ENCODE measurements around the gene FOXRED2. TPM values are rescaled to one million over a fixed set of nuclear protein-coding genes. Genes with fewer than 3 reads are reported as not detected.

FOXRED2 gene
- polyA plus RNA-seq, 1 of the 3 experiments (the other 2 are of a cell fraction): 7.9 TPM

- H3K36me3 ChIP-seq (replicated peaks in 1 of 2; ENCODE audit: control insufficient read depth in 1 of 2, insufficient read depth in 2 of 2, low read length in 1 of 2): no peaks in the 10 kb centered on the region
- H3K27ac ChIP-seq (ENCODE audit: low read depth in 2 of 2, low read length in 1 of 2): peak overlapping the region in 1 of 2 experiments; percentile 81; a peak in 3 of 4 replicates
- WGBS (ENCODE audit: low lambda C conversion rate): 85% methylated on average over 11 of the region's 12 CpGs
- CTCF ChIA-PET: interaction anchor here (0.9 to 4.7 kb wide), 4 partner anchors 11 to 316 kb away, joined by 3 to 36 read pairs (median 7); no protein-coding TSS in a partner anchor
- H3F3A ChIP-seq (replicated peaks; ENCODE audit: insufficient read depth): peaks cover 21% of the 10 kb centered on the region
- no peak overlapping the region for H3K4me3 ChIP-seq (ENCODE audit: low read depth in 2 of 2, low read length in 1 of 2)
- peaks cover 0 to 3% of the 10 kb centered on the region in 2 experiments; a peak in 1 of 4 replicates for H3K4me1 ChIP-seq (ENCODE audit: control insufficient read depth in 1 of 2, insufficient read depth in 2 of 2, low read depth in 1 of 2, low read length in 1 of 2)
- H3K4me2 ChIP-seq: no peak overlapping the region
- H3K27me3 ChIP-seq (ENCODE audit: insufficient read depth): no peaks in the 10 kb centered on the region
- no peaks in the 10 kb centered on the region for H3K79me2 ChIP-seq (ENCODE audit: insufficient read depth)
- POLR2A ChIA-PET: no interaction called here
- H4K20me1 ChIP-seq (ENCODE audit: insufficient read depth): no peaks in the 10 kb centered on the region
- H3K9ac ChIP-seq: no peak overlapping the region
- DNase-seq: no peak
- peak overlapping the region; percentile 25; the same call in 1 of the 2 replicates for H2AFZ ChIP-seq (ENCODE audit: low read depth)
- H3K9me2 ChIP-seq: no peaks in the 10 kb centered on the region
- no peak for TF ChIP-seq JUND (IDR thresholded peaks at IDR 0.05)
- TF ChIP-seq RFX5 (IDR thresholded peaks at IDR 0.05; ENCODE audit: low read length): no peak
- TF ChIP-seq USF2 (IDR thresholded peaks at IDR 0.05; ENCODE audit: borderline replicate concordance, low read depth, low read length): no peak
- TF ChIP-seq TCF12 (IDR thresholded peaks at IDR 0.05): no peak
- TF ChIP-seq FOSL2 (IDR thresholded peaks at IDR 0.05; ENCODE audit: borderline replicate concordance, low read depth): no peak
- no peaks in the 10 kb centered on the region for H3K9me3 ChIP-seq
Measured at GRCh38 chr22:36540867-36541642, 34.2 kb upstream of the FOXRED2 start.

GRCh38 chr22:36538529-36538928 lies 31.7 kb upstream of the FOXRED2 start:
- ChIA-PET POLR2A (interaction anchor here (1.1 kb wide), 1 partner anchor 9 kb away, joined by 3 read pairs; the partner anchor contains the start of gene EIF3D), CTCF (interaction anchor here (0.9 to 1.9 kb wide), 3 partner anchors 8 to 318 kb away, joined by 4 to 9 read pairs (median 5); no protein-coding TSS in a partner anchor)
- H3K36me3 ChIP-seq (replicated peaks in 1 of 2; ENCODE audit: control insufficient read depth in 1 of 2, insufficient read depth in 2 of 2, low read length in 1 of 2): no peaks in the 10 kb centered on the region
- no peak overlapping the region for H2AFZ ChIP-seq (ENCODE audit: low read depth)
- H3K27me3 ChIP-seq (ENCODE audit: insufficient read depth): no peaks in the 10 kb centered on the region
- H3K9me2 ChIP-seq: no peaks in the 10 kb centered on the region
- H3K9ac ChIP-seq: no peak overlapping the region
- H3K4me1 ChIP-seq (ENCODE audit: control insufficient read depth in 1 of 2, insufficient read depth in 2 of 2, low read depth in 1 of 2, low read length in 1 of 2): peaks cover 0 to 3% of the 10 kb centered on the region in 2 experiments; a peak in 1 of 4 replicates
- no peaks in the 10 kb centered on the region for H4K20me1 ChIP-seq (ENCODE audit: insufficient read depth)
- H3K9me3 ChIP-seq: no peaks in the 10 kb centered on the region
- DNase-seq: no peak
- WGBS (ENCODE audit: low lambda C conversion rate): 46% methylated on average over 4 of the region's 7 CpGs
- no peak overlapping the region for H3K27ac ChIP-seq (ENCODE audit: low read depth in 2 of 2, low read length in 1 of 2)
- H3F3A ChIP-seq (replicated peaks; ENCODE audit: insufficient read depth): peaks cover 18% of the 10 kb centered on the region
- no peak overlapping the region for H3K4me2 ChIP-seq
- no peaks in the 10 kb centered on the region for H3K79me2 ChIP-seq (ENCODE audit: insufficient read depth)
- H3K4me3 ChIP-seq (ENCODE audit: low read depth in 2 of 2, low read length in 1 of 2): no peak overlapping the region
- TF ChIP-seq TCF12 (IDR thresholded peaks at IDR 0.05) (no peak), FOSL2 (IDR thresholded peaks at IDR 0.05; ENCODE audit: borderline replicate concordance, low read depth) (no peak), MEF2A (IDR thresholded peaks at IDR 0.05; ENCODE audit: borderline replicate concordance, low read depth) (no peak), RXRA (IDR thresholded peaks at IDR 0.05; ENCODE audit: borderline replicate concordance, low read depth) (no peak), MAX (IDR thresholded peaks at IDR 0.05; ENCODE audit: low read depth) (no peak), TEAD4 (IDR thresholded peaks at IDR 0.05; ENCODE audit: borderline replicate concordance, insufficient read depth) (no peak), REST (IDR thresholded peaks at IDR 0.05; ENCODE audit: low read depth, low read length) (no peak), CTCF (IDR thresholded peaks at IDR 0.05) (no peak), GABPA (IDR thresholded peaks at IDR 0.05; ENCODE audit: low read depth) (no peak), FOXM1 (IDR thresholded peaks at IDR 0.05; ENCODE audit: low read depth) (no peak), GATA2 (CRISPR knock-in tag; IDR thresholded peaks at IDR 0.05) (no peak), PBX3 (IDR thresholded peaks at IDR 0.05) (no peak), IRF3 (IDR thresholded peaks at IDR 0.05; ENCODE audit: low read depth, low read length) (no peak), NRF1 (IDR thresholded peaks at IDR 0.05; ENCODE audit: low read depth, low read length) (no peak)

Measured in SK-N-SH (cell line).